Ecto neural progenitor cell (in vitro differentiated cells): ENCODE data around the gene PPFIA2.

Experiments
- DNase-seq: peaks from one replicate; pipeline ENCODE4 v3.0.0-alpha.2; 2018; ENCODE audit warnings: low spot score

PPFIA2 gene

DNA sequence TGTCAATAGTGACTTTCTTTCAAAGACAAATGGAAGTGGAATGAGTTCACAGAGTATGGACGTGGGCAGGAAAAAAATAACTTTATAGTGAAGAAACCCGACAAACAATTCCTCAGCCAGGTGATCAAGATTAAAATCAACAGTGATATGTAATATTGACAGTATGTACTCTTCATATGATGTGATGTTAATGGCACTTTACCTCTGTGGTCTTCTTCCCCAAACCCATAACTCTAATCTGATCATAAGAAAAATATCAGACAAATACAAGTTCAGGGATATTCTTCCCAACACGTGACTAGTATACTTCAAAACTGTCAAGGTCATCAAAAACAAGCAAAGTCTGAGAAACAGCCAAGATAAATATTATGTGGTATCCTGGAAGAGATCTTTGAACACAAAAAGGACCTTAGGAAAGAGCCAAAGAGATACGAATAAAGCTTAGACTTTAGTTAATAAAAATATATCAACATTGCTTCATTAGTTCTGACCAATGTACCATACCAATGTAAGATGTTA lies 215.5 kb downstream of the PPFIA2 start:
- DNase-seq = no peak

DNA sequence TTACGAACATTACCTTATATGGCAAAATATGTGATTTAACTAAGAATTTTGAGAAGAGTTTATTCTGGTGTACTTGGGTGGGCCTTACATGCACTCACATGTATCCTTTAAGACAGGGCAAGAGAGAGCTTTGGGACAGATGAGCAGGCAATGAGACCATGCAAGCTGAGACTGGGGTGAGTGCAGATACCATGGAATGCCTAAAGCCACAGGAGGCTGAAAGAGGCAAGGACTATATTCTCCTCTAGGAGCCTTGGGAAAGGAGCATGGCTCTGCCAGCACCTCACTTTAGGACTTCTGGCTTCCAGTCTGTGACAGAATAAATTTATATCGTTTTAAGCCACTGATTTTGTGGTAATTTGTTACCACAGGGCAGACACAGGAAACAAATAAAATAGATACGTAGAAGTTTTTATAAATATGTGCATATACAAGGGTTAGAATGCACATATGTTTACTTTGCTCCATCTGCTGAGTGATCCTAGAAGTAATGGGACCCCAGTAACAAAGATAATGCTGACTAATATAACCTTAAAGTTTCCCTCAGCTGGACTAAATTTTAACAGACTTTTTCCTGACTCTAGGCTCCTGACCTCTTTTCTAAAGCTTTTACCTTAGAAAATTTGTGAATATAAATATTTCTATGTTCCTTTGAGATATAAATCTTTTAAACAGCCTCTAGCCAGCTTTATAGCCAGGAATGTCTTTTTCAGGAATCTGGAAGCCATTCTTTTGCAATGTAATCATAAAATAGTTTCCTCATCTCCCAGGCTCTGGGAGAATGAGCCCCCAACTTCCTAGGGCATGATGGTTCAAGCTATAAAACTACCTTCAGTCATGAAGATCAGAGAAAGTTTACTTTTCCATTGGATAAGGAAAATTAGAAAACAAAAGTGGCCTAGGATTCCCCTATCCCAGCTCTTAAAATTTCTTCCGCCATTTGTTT lies 216.8 kb downstream of the PPFIA2 start:
- DNase-seq = no peak

DNA sequence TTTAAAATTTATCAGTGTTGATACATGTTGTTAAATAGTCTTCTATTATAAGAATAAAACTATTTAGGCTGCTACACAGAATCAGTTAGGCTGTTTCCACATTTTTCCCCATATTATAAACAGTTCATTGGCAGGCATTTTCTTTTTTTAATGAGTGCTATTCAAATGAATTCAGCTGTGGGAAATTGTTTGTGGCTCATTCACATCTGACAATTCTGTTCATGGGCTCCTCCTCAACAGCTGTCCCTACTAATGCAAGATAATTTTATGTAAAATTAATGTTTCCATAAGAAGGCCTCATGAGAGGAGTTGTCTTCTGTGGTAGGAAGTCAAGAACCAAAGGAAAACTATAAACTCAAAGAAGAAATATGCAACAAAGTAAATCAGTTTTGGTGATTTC lies 218.0 kb downstream of the PPFIA2 start:
- DNase-seq = no peak

DNA sequence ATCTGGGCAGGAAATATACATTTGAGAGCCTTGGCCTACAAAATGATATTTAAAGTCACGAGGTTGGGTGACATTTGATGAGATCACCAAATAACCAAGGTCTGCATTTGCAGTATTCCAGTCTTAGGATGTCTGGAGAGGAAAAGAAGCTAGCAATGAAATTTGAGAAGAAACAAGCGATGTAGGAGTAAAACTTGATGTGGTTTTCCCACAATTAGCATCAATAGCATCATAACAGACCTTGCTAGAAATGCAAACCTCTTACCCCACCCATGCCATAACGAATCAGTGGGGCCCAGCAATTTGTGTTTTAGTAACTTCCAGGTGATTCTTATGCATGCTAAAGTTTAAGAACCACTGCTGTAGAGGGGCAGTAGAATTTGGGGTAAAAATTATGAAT lies 219.9 kb downstream of the PPFIA2 start:
- no peak for DNase-seq

DNA sequence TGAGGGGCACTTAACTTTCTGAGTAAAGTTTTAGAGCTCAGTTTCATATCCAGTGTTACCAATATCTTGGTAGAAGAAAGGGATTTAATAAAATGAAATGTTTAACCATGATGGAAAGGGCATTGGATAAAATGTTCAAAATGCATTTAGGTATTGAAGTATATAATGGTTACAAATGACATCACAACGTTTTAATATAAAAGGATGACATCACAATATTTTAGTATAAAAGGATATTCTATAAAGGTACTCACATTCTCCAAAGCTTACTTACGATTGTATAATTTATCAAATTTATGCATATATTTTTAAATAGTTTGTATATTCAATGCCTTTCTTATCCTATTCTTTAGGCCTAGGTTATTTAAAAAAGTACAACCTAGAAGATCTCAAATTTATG lies 226.1 kb downstream of the PPFIA2 start:
- no peak for DNase-seq

DNA sequence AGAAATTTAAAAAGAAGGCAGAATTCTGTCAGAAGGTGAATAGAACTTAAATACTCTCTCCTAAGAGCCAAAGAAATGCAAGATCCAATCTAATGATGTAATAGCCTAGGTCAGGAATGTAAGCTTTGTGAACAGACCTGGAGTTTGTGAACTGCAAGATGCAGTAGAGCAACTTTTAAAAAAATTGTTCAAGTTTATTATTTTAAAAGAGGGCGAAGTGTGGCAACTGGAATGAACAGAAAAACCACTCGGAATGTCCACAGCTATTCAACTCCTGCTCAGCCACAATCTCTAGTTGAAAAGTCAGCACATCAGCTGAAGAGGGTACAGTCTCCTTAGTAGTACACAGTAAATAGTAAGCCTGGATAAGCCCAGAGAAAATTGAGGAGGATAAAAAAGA lies 228.8 kb downstream of the PPFIA2 start:
- DNase-seq = no peak

DNA sequence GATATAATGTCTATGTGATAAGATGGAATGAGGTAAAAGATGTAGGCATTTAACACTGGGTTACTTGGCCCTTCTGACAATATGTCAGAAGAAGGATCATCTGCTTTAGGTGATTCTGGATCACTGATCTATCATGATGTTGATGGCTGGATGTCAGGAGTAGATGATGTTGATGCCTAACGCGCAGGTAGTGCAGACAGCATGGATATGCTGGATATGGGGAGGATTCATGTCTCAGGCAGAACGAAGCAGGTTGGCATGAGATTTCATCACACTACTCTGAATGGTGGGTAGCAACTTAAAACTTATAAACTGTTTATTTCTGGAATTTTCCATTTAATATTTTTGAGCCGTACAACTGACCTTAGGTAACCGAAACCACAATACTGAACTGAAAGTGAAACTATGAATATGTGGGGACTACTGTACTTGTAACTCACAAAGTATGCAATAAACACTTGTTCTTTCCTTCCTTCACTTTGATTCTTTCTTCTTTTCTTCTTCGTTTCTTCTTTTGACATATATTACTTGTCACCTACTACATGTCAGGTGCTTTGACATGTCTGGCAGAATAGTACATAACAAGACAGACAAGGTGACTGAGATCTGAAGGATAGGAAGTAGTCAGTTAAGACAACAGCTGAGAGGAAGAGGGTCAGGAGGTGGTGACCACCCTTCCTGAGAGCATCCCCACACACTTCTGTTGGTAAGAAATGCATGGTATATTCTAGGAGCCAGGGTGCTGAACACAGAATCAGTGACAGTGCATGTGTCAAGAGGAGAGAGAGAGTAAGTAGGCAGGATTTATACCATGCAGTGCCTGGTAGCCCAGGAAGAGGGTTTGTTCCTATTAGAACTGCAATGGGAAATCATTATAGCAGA lies 238.8 kb downstream of the PPFIA2 start:
- no peak for DNase-seq

DNA sequence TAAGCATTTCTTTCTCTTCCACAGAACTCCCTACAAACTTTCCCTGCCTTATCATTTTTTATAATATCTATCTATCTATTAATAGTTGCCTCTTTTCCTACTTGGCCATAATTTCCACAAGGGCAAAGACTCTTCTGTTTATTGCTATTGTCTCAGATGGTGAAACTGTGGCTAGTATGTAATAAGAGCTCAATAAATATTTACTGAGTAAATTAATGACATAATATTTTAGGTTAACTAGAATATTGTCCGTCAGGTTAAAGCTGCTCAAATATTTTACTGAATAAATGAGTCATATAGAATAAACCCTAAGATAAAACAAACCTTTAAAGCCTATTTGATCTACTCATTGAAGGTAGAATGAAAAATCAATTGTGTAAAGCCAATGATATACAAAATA lies 240.5 kb downstream of the PPFIA2 start:
- no peak for DNase-seq

DNA sequence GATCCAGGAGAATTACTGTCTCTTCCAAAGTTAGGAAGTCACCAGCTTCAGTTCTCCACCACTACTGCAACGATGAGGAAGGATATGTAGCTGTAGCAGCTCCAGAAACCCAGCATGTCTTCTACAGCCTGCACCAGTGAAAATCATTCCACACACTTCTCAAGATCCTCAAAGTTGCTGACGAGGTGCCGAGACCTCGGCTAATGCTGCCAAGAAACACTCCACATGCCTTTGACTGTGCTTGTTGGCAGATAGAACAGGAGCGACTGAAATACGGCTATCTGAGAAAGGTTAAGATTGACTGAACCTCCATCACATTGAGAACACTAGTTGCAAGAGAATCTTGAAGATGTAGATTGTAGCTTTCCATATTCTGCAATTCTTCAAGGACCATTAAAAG lies 241.9 kb downstream of the PPFIA2 start:
- DNase-seq = no peak

DNA sequence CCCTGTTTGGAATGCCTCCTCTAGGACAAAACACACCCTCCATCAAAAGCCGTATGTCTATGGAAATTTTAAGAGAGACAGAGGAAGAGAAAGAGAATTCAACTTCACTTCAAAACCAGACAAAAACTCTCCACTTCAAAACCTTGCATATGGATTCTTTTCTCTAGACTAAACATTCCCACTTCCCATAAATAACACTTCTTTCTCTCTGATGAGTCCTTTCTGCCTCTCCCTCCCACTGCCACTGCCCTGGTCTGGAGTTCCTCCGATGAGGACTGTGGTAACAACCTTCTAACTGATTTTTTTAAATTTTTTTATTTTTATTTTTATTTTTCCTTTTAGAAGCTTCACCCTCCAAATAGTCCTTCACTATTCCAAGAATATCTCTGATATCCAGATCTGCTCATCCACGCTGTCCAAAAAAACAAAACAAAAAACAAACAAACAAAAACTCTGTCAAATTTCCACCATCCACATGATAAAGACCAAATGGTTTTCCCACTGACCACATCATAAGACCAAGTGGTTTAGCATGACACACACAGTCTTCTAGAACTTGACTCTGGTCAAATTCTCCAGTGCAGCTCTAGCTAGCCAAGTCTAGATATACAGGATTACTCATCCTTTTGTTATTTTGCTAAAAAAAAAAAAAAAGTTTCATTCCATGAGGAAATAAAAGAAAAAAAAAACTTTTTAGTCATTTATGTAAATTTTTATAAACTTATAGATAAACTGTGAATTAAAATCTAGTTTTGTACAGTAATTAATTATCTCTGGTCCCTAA lies 256.0 kb downstream of the PPFIA2 start:
- no peak for DNase-seq

DNA sequence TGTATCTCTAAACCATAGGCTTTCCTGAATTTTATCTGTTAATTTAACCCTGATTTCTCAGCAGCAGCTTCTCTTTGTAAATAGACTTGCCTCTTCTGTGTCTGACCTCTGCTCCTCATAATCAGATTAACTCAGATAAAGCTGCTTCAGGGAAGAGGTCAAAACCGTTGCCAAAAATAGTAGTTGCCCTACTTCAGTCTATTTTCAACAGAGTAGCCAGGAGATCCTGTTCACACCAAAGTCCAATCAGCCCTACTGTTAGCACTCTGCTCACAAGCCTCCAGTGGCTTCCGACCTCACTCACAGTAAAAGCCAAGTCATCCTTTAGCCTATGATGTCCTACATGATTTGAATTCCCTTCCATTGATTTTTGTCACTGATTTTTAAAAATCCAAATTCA lies 258.4 kb downstream of the PPFIA2 start:
- DNase-seq = no peak

DNA sequence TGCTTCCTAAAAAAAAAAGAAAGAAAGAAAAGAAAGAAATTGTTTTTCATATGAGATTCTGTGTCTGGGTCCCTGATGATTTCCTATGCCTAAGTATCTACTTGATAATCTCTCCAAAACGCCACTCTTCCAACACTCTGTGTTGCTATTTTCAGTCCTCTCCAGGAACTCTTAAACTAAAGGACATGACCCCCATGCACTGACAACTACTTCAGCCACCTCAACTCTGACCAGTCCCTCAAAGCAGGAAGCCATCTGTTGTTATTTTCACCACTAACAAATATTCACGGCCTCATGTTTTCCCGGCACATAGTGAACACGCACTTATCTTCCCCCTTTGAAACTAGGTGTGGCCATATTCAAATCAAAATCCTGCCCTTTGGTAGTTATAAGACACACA lies 259.3 kb downstream of the PPFIA2 start:
- no peak for DNase-seq

DNA sequence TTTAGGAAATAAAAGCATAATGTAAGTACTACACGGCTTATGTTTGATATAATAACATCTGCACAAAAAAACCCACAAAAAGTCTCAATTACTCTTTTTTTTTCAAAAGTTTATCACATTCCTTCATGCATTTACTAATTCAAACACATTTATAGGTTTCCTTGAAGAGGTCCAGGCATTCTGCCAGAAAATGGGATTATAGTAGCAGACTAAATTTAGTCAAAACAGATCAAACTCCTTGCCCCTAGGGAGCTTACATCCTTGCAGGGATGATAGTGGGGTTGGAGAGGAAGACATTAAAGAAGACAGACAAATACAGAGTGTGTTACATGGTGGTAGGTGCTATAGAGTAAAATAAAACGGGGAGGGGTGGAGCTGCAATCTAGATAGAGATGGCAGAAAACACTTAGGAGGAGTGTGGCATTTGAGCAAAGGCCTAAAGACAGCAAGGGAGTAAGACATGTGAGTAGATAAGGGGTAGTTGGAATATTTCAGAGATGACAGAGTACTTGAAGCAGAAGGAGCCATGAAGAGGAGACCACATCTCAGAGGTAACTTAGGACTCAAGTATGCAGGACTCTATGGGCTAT lies 266.9 kb downstream of the PPFIA2 start:
- no peak for DNase-seq

DNA sequence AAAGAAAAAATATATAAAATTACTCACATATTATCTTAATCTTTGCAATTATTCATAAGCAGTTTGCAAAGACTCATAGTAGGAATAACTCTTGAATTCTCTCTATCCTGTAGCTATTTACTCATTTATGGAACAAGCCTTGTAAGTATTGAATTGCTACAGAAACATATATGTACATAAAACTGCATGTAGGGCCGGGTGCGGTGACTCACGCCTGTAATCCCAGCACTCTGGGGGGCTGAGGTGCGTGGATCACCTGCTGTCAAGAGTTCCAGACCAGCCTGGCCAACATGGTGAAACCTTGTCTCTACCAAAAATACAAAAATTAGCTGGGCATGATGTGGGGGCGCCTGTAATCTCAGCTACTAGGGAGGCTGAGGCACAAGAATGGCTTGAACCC lies 286.2 kb downstream of the PPFIA2 start:
- no peak for DNase-seq

DNA sequence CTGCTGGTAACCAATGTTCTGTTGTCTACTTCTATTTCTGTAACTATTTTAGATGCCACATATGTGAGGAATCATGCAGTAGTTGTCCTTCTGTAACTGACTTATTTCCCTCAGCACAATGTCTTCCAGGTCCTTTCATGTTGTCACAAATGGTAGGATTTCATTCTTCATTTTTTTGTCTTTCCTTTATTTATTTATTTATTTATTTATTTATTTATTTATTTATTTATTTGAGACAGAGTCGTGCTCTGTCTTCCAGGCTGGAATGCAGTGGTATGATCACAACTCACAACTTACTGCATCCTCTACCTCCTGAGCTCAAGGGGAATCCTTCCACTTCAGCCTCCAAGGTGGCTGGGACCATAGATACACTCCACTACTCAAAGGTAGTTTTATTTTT lies 288.2 kb downstream of the PPFIA2 start:
- no peak for DNase-seq

DNA sequence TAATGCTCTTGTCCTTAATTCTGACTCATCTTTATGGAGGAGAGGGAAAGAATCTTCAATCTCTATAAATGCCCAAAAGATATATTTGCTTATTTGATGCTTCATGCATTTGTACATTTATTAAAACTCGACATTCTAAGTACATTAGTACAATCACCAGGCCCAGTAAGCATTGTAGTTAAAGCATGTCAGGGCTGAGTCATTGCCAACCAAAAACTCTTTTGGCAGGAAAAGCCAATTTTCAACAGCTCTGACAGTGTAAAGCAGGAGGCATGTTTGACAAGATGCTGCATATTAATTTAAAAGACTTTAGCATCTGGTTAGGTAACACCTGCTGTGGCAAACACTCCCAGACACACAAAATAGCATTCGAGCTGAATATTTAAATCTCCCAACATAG lies 290.9 kb downstream of the PPFIA2 start:
- no peak for DNase-seq

DNA sequence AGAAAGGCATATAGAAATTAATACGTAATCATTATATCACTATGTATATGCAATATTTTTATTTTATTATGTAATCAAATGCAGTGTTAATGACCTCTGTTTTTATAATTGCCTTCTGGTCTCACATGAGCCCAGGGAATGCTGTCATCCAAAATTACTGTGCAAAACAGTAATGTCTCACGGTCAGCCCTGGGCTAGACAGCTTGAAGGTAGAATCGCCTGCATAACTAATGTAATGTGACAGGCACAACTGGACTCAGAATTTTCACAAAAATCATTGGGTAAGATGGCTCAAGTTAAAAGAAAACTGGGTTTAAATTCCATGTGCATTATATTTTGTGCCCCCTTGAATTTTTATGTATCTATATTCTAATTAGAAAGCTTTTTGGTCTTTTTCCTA lies 293.3 kb downstream of the PPFIA2 start:
- no peak for DNase-seq

DNA sequence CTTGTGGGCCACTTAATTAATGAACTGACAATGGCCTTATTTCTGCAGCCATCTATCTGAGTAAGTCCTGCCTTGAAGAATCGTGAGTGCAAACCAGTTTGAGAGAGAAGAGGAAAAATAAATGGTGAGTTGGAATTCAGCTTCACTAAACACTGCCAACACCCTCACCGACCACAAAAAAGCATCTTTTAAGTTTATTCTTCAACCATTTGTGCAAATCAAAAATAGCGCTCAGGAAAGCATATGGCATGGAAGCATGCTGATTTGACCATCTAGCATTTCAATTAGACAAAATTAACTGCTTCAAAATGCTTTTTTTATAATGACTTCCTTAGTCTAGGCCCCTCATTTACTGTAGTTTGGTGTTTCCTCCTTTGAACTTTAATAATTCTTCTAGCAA lies 294.0 kb downstream of the PPFIA2 start:
- DNase-seq = no peak

DNA sequence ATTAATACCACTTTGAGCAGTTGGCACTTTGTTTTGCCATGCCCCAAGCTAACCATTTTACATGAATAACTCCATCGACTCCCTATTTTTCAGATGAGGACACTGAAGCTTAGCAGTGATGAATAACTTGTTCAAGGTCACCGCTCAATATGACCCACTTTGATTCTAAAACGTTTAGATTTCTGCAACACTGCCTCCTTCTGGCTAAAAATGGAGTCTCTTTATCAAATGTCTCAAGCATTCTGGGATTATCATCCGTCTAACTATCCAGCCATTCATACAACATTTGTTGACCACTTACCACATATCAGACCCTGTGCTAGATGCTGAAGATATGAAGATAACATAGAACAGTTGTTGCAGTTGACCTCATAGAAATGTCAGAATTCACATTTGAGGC lies 298.0 kb downstream of the PPFIA2 start:
- DNase-seq = no peak

DNA sequence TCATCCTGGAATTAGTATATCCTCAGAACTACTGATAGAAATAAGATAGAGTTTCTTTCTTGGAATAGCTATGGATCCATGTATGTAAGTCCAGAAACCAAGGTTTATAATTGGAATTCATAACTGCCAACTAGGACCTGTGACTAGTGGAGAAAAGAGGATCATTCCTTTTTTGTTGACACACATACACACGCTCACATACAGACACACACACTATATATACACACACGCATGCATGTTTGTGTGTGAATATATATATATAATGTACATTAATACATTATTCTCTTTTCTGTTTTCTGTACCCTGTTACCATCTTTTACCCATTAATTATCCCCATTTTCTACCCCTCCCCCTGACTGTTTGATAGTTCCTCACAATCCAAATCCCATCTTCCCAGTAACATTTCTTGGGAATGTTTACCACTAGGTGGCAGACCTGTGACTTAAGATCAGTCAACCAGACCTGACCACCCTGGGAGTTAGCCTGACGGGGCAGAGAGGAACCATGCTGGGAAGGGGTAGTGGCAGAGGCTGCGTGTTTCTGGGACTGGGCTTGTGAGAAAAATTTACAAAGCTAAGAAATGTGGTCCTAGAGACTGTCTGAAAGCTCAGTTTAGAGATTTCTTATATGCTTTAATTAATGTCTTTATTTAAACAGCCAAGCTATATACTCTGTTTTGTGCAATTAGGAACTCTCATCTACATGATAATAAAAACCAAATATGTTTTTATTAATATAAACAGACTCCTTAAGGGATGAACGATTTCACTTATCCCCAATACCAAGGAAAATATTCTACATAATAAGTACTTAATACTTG lies 308.0 kb downstream of the PPFIA2 start:
- DNase-seq = peak; percentile 74

DNA sequence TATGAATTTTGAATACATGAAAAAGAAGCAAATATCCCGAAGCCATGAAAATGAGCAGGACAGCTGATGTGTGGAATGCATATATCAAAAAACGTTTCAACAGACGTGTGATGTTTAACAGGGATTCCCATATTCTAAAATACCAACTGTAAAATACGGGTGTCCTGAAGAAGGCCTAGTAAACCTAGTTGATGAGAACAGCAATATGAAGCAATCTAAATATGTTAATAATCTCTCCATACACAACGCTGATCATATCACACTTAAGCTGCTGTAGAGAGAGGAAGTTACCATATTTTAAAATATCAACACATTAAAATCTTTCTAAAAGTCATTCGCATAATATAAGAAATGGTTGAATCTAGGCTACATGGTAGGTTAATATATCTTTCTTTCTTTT lies 317.5 kb downstream of the PPFIA2 start:
- no peak for DNase-seq
